OCI-LY3 (cell line): ENCODE measurements around the gene ZMYND19.

Source experiments
- CTCF ChIP-seq: fragments of 200-600, 300-600 bp; sonication (generic); IDR thresholded peaks from 2 replicates; pipeline ENCODE4 v1.5.1; 2014; ENCODE audit warnings: antibody characterized with exemption, low read length, low read depth
- EZH2phosphoT487 ChIP-seq: fragments of 200-600 bp; shearing (Covaris generic); IDR thresholded peaks from 2 replicates; pipeline ENCODE4 v1.6.1; 2018; ENCODE audit warnings: antibody characterized with exemption, mixed run types, low read depth

- TF ChIP-seq CTCF (no peak), EZH2phosphoT487 (no peak)
These were observed 34.1 kb downstream of the ZMYND19 start for GRCh38 chr9:137556069-137556838.
